ENCODE measurements around the gene UBA52. TPM values are rescaled to one million over a fixed set of nuclear protein-coding genes. Genes with fewer than 3 reads are reported as not detected.
A peak's percentile ranks its signal among the peaks of the same experiment; 100 is the strongest.

Gene UBA52
- total RNA-seq, 1 experiment from 2014 or later = 1,265 TPM

DNA sequence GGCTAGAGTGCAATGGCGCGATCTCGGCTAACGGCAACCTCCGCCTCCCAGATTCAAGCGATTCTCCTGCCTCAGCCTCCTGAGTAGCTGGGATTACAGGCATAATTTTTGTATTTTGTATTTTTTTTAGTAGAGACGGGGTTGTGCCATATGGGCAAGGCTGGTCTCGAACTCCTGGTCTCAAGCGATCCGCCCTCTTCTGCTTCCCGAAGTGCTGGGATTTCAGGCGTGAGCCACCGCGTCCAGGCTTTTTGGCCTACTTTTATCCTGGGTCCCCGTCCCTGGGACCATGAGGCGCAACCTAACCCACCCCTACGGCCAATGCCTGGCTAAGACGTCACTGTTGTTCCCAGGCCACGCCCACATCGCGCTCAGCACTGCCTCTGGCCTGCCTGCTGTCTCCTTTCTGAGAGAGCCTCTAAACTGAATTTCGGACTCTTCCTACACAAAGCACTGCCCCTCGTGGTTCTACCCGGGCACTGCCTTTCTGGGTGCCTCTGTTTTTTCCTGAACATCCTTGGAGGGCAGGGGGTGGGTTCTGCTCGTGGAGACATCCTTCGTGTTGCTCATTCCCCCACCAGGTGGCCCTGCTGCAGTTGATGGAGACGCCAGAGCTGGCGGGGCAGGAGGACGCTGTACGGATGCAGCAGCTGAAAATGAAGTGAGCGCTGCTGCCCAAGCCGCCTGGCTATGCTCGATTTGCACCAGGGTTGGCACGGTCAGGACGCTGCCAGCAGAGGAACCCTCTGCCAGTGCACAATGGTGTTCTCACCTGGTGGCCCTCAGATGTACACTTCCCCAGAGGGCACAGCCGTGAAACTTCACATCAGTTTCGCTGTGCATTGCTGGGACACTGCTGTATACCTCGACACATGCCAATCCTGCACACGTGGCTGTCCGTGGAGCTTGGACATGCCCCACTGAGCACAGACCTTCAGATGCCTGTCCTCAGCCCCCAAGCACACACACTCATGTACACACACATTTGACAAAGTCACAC is 18.9 kb downstream of the UBA52 start:
- H3K27ac ChIP-seq (ENCODE audit: insufficient read length, low read depth, low read length) = no peak overlapping the region
- no peaks in the 10 kb centered on the region for H3K27me3 ChIP-seq (ENCODE audit: insufficient read depth, low read length)
- no peak overlapping the region for H2AK5ac ChIP-seq (ENCODE audit: insufficient read length, low read length)
- H3K27me3 Mint-ChIP-seq (ENCODE audit: low read depth) = peaks cover 3% of the 10 kb centered on the region
- no peak overlapping the region for H3K23ac ChIP-seq (ENCODE audit: insufficient read length, low read depth, low read length)
- H3K18ac ChIP-seq (ENCODE audit: insufficient read length, low read depth, low read length) = peak overlapping the region; percentile 18
- no peak overlapping the region for H2BK12ac ChIP-seq (ENCODE audit: insufficient read length, low read depth, low read length)
- no peak overlapping the region for H2BK5ac ChIP-seq (ENCODE audit: insufficient read length, low read length)
- no peak overlapping the region for H4K91ac ChIP-seq (ENCODE audit: insufficient read length, low read depth, low read length)
- no peaks in the 10 kb centered on the region for H4K20me1 ChIP-seq (ENCODE audit: control insufficient read depth, insufficient read depth, insufficient read length)
- TF ChIP-seq, protein P1, sequence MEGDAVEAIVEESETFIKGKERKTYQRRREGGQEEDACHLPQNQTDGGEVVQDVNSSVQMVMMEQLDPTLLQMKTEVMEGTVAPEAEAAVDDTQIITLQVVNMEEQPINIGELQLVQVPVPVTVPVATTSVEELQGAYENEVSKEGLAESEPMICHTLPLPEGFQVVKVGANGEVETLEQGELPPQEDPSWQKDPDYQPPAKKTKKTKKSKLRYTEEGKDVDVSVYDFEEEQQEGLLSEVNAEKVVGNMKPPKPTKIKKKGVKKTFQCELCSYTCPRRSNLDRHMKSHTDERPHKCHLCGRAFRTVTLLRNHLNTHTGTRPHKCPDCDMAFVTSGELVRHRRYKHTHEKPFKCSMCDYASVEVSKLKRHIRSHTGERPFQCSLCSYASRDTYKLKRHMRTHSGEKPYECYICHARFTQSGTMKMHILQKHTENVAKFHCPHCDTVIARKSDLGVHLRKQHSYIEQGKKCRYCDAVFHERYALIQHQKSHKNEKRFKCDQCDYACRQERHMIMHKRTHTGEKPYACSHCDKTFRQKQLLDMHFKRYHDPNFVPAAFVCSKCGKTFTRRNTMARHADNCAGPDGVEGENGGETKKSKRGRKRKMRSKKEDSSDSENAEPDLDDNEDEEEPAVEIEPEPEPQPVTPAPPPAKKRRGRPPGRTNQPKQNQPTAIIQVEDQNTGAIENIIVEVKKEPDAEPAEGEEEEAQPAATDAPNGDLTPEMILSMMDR (conservative IDR thresholded peaks at IDR 0.05) = peak; percentile 77
- H3K27ac Mint-ChIP-seq = peak overlapping the region; percentile 94 to 99 (median 98)
- no peak overlapping the region for H2AFZ ChIP-seq (ENCODE audit: low read length)
- H3K9me3 Mint-ChIP-seq = no peaks in the 10 kb centered on the region; a peak in 1 of 5 replicates
- H3K36me3 Mint-ChIP-seq (ENCODE audit: insufficient read depth in 1 of 3, low read depth in 3 of 3) = peaks cover 3 to 16% (median 5%) of the 10 kb centered on the region in 3 experiments; a peak in 6 of 7 replicates
- peaks cover 38 to 41% of the 10 kb centered on the region in 2 experiments for H3K4me1 Mint-ChIP-seq
- H3K56ac ChIP-seq (ENCODE audit: insufficient read length, low read depth, low read length) = no peak overlapping the region
- H3T11ph ChIP-seq (ENCODE audit: low read length) = no peak overlapping the region
- H2BK15ac ChIP-seq (ENCODE audit: low read depth, low read length) = no peak overlapping the region
- no peaks in the 10 kb centered on the region for H3K79me2 ChIP-seq (ENCODE audit: insufficient read depth, low read length)
- peak overlapping the region; percentile 77 to 91 for H3K4me3 Mint-ChIP-seq
- no peak overlapping the region for H2BK20ac ChIP-seq (ENCODE audit: low read depth, low read length, poor library complexity, severe bottlenecking)
- H3K9me3 ChIP-seq (ENCODE audit: control insufficient read depth, low read depth, low read length) = no peaks in the 10 kb centered on the region
- H3K23me2 ChIP-seq (ENCODE audit: insufficient read length, low read depth, low read length, poor library complexity, severe bottlenecking) = peaks cover 28% of the 10 kb centered on the region
- no peak overlapping the region; the same call in 1 of the 2 replicates for H3K4ac ChIP-seq (ENCODE audit: low read depth, low read length)
- H2BK120ac ChIP-seq (ENCODE audit: low read depth, low read length, poor library complexity, severe bottlenecking) = no peak overlapping the region
- H3K4me2 ChIP-seq (ENCODE audit: insufficient read depth, insufficient read length, low read length) = peak overlapping the region; percentile 69
- no peak overlapping the region for H4K5ac ChIP-seq (ENCODE audit: insufficient read length, low read depth, low read length)
- H3K9ac ChIP-seq (ENCODE audit: extremely low read depth, insufficient read length, low read length) = no peak overlapping the region
- peak; percentile 98 for DNase-seq
- no peaks in the 10 kb centered on the region for H3K79me1 ChIP-seq (ENCODE audit: insufficient read depth, low read depth, low read length, poor library complexity, severe bottlenecking)
- 0 out of 2 replicates have a peak overlapping the region, but pooled peaks have one; percentile 16 for H3K14ac ChIP-seq (ENCODE audit: insufficient read depth, low read length)
- H4K8ac ChIP-seq (replicated peaks; ENCODE audit: insufficient read length, low read depth, low read length) = no peak overlapping the region
- WGBS (ENCODE audit: extremely low coverage, insufficient read length, low lambda C conversion rate) = no CpG with 5 or more reads among the region's 40 CpGs
- H3K4me1 ChIP-seq (ENCODE audit: insufficient read depth, low read length) = peaks cover 8% of the 10 kb centered on the region; the same call in 1 of the 2 replicates

All from H9 (cell line).